GM12878 (cell line): Measurements from ENCODE around the gene GJC1. TPM values are rescaled to one million over a fixed set of nuclear protein-coding genes. Genes with fewer than 3 reads are reported as not detected.

Source experiments
- BACH1 ChIP-seq: fragments of 450-650 bp; IDR thresholded peaks from 2 replicates; pipeline ENCODE4 v1.6.1; 2017; ENCODE audit warnings: mild to moderate bottlenecking, borderline replicate concordance
- BHLHE40 ChIP-seq, 2 experiments: fragments of 450-650 bp in 1 of 2; IDR thresholded peaks; 2 replicates each; pipeline ENCODE4 v1.6.1; 2011 to 2017; ENCODE audit warnings: low read depth in 2 of 2, borderline replicate concordance in 1 of 2, improper control_type of control experiment in 1 of 2, low read length in 1 of 2, mild to moderate bottlenecking in 1 of 2
- CREB1 ChIP-seq: IDR thresholded peaks from 2 replicates; pipeline ENCODE4 v1.6.1; 2012; ENCODE audit warnings: low read depth, mild to moderate bottlenecking, inconsistent platforms
- EGR1 ChIP-seq, 2 experiments: IDR thresholded peaks; 1 replicate in 1 of 2; 2 replicates in 1 of 2; pipeline ENCODE4 v1.6.1; 2011 to 2012; ENCODE audit warnings: low read depth in 2 of 2, low read length in 2 of 2, borderline replicate concordance in 1 of 2, mild to moderate bottlenecking in 1 of 2, moderate library complexity in 1 of 2
- IKZF1 ChIP-seq: fragments of 450-650 bp; conservative IDR thresholded peaks from 2 replicates; pipeline ENCODE4 v1.6.1; 2017; ENCODE audit warnings: antibody characterized with exemption, mild to moderate bottlenecking
- POLR2A ChIP-seq: IDR thresholded peaks from 2 replicates; pipeline ENCODE4 v1.6.1; 2011; ENCODE audit warnings: low read depth, mild to moderate bottlenecking, low read length
- RUNX3 ChIP-seq: IDR thresholded peaks from 2 replicates; pipeline ENCODE4 v1.6.1; 2012; ENCODE audit warnings: low read length, inconsistent platforms
- SP1 ChIP-seq: IDR thresholded peaks from one replicate; pipeline ENCODE4 v1.6.1; 2011; ENCODE audit warnings: low read depth, low read length
- SREBF1 ChIP-seq: IDR thresholded peaks from 2 replicates; pipeline ENCODE4 v1.6.1; 2012; ENCODE audit warnings: mild to moderate bottlenecking, low read length
- ZNF24 ChIP-seq: fragments of 450-650 bp; IDR thresholded peaks from 2 replicates; pipeline ENCODE4 v1.6.1; 2017; ENCODE audit warnings: antibody characterized with exemption, mild to moderate bottlenecking
- ZNF622 ChIP-seq: fragments of 450-650 bp; IDR thresholded peaks from 2 replicates; pipeline ENCODE4 v1.6.1; 2017; ENCODE audit warnings: mild to moderate bottlenecking, inconsistent platforms
- polyA plus RNA-seq, 11 experiments: library from polyadenylated mRNA; depleted of rRNA in 4 of 11; unstranded in 6 of 11; stranded (reverse) in 5 of 11; fragments of >200 nt; fragmentation: Nextera tagmentation in 4 of 11; fragmentation: Illumina TruSeq in 1 of 11; extraction: Ambion mirVana in 4 of 11; extraction: Trizol in 1 of 11; gene quantifications; 1 replicate in 1 of 11; 2 replicates in 10 of 11; pipeline versions ENCODE4 v1.2.1 to v1.2.3, GENCODE V29; 2011 to 2016; ENCODE audit warnings: inconsistent platforms in 2 of 11, missing spikeins in 2 of 11, low read depth in 1 of 11
- total RNA-seq, 4 experiments: library from RNA; depleted of rRNA in 3 of 4; stranded (reverse); fragments of >200 nt in 3 of 4; fragmentation: Illumina TruSeq in 1 of 4; extraction: Trizol in 1 of 4; gene quantifications; 2 replicates each; pipeline versions ENCODE4 v1.2.1 to v1.2.3, GENCODE V29; 2013 to 2021
- TF ChIP-seq, protein P1 (sequence below): fragments of 450-650 bp; IDR thresholded peaks from 2 replicates; pipeline ENCODE4 v1.6.1; 2017; ENCODE audit warnings: mild to moderate bottlenecking, moderate library complexity
- TF ChIP-seq, protein P2 (sequence below): IDR thresholded peaks from 2 replicates; pipeline ENCODE4 v1.6.1; 2011; ENCODE audit warnings: borderline replicate concordance, low read depth, mild to moderate bottlenecking, moderate library complexity, low read length; ENCODE audit not compliant: insufficient read depth, poor library complexity, severe bottlenecking

Gene GJC1
- total and polyA plus RNA-seq, 10 of the 15 experiments (the other 5 are each of a cell fraction or from before 2014, with no cell fraction given) = 0.37 to 3.4 (median 0.90) TPM

DNA sequence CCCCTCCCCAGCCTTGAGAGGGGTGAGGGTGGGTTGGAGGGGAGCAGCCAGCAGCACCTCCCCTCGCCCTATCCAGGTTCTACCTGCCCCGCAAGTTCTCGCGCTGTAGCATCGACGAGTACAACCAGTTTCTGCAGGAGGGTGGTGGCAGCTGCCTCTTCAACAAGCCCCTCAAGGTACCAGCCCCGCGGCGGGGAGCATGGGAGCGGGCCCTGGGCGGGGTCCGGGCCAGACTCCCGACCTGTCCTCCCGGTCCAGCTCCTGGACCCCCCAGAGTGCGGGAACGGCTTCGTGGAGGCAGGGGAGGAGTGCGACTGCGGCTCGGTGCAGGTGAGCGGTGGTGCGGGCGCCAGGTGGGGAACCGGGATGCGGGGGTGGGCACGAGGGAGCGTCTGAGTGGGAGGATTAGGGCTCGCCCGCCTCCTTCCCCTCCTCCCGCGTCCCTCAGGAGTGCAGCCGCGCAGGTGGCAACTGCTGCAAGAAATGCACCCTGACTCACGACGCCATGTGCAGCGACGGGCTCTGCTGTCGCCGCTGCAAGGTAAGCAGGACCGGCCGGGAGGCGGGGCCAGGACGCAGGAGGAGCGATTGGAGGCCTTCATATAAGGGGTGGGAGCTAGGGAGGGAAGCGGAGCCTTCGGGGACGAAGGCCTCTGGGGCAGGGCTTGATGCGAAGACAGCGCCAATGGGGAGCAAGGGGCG lies 54.8 kb downstream of the GJC1 start (continued):
- TF ChIP-seq, protein P1, sequence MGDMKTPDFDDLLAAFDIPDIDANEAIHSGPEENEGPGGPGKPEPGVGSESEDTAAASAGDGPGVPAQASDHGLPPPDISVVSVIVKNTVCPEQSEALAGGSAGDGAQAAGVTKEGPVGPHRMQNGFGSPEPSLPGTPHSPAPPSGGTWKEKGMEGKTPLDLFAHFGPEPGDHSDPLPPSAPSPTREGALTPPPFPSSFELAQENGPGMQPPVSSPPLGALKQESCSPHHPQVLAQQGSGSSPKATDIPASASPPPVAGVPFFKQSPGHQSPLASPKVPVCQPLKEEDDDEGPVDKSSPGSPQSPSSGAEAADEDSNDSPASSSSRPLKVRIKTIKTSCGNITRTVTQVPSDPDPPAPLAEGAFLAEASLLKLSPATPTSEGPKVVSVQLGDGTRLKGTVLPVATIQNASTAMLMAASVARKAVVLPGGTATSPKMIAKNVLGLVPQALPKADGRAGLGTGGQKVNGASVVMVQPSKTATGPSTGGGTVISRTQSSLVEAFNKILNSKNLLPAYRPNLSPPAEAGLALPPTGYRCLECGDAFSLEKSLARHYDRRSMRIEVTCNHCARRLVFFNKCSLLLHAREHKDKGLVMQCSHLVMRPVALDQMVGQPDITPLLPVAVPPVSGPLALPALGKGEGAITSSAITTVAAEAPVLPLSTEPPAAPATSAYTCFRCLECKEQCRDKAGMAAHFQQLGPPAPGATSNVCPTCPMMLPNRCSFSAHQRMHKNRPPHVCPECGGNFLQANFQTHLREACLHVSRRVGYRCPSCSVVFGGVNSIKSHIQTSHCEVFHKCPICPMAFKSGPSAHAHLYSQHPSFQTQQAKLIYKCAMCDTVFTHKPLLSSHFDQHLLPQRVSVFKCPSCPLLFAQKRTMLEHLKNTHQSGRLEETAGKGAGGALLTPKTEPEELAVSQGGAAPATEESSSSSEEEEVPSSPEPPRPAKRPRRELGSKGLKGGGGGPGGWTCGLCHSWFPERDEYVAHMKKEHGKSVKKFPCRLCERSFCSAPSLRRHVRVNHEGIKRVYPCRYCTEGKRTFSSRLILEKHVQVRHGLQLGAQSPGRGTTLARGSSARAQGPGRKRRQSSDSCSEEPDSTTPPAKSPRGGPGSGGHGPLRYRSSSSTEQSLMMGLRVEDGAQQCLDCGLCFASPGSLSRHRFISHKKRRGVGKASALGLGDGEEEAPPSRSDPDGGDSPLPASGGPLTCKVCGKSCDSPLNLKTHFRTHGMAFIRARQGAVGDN = no peak
- TF ChIP-seq IKZF1 = peak; percentile 48; the same call in 1 of the 2 replicates
- TF ChIP-seq BACH1 = no peak
- no peak for TF ChIP-seq ZNF24
- no peak for TF ChIP-seq BHLHE40 (IDR thresholded peaks at IDR 0.05; ENCODE audit: borderline replicate concordance in 1 of 2, low read depth in 2 of 2, low read length in 1 of 2)
- TF ChIP-seq ZNF622 = no peak
- TF ChIP-seq SREBF1 = no peak
- peak; percentile 77; the same call in 1 of the 2 replicates for TF ChIP-seq CREB1
- peak; percentile 58 for TF ChIP-seq SP1
- no peak for TF ChIP-seq RUNX3
- peak; percentile 69 for TF ChIP-seq POLR2A
- TF ChIP-seq, protein P2, sequence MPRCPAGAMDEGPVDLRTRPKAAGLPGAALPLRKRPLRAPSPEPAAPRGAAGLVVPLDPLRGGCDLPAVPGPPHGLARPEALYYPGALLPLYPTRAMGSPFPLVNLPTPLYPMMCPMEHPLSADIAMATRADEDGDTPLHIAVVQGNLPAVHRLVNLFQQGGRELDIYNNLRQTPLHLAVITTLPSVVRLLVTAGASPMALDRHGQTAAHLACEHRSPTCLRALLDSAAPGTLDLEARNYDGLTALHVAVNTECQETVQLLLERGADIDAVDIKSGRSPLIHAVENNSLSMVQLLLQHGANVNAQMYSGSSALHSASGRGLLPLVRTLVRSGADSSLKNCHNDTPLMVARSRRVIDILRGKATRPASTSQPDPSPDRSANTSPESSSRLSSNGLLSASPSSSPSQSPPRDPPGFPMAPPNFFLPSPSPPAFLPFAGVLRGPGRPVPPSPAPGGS = no peak
- peak in 1 of 2 experiments; percentile 61; a peak in 1 of 3 replicates for TF ChIP-seq EGR1 (IDR thresholded peaks at IDR 0.05; ENCODE audit: borderline replicate concordance in 1 of 2, low read depth in 2 of 2, low read length in 2 of 2)
- TF ChIP-seq, all 136 proteins: peak for 14
